SJCRH30 (cell line): ENCODE results near the gene LY6G6F. TPM values are rescaled to one million over a fixed set of nuclear protein-coding genes. Genes with fewer than 3 reads are reported as not detected.

ENCODE experiments used
- DNase-seq, 2 experiments: peaks; one replicate each; pipeline ENCODE4 v3.0.0-alpha.2; 2015 to 2020
- H3K27ac ChIP-seq: fragments of 250-450 bp; sonication (Bioruptor Pico); 2 replicates; pipeline ENCODE4 v1.5.1; 2020; ENCODE audit warnings: mild to moderate bottlenecking, moderate library complexity
- H3K27me3 ChIP-seq: fragments of 250-450 bp; sonication (Bioruptor Pico); 2 replicates; pipeline ENCODE4 v1.5.1; 2020; ENCODE audit warnings: mild to moderate bottlenecking, moderate library complexity
- H3K36me3 ChIP-seq: fragments of 250-450 bp; sonication (Bioruptor Pico); 2 replicates; pipeline ENCODE4 v1.5.1; 2020; ENCODE audit warnings: mild to moderate bottlenecking, moderate library complexity
- H3K4me1 ChIP-seq: fragments of 250-450 bp; sonication (Bioruptor Pico); 2 replicates; pipeline ENCODE4 v1.5.1; 2020; ENCODE audit warnings: mild to moderate bottlenecking, moderate library complexity
- H3K4me3 ChIP-seq: fragments of 250-450 bp; sonication (Bioruptor Pico); 2 replicates; pipeline ENCODE4 v1.5.1; 2020; ENCODE audit warnings: mild to moderate bottlenecking, moderate library complexity
- H3K9me3 ChIP-seq: fragments of 250-450 bp; sonication (Bioruptor Pico); replicated peaks from 2 replicates; pipeline ENCODE4 v1.5.1; 2020; ENCODE audit warnings: mild to moderate bottlenecking, moderate library complexity
- total RNA-seq: library from RNA; depleted of rRNA; stranded (reverse); fragments of >200 nt; shearing (Covaris generic); gene quantifications from 2 replicates; pipeline ENCODE4 v1.2.3, GENCODE V29; 2014

LY6G6F gene
- total RNA-seq, 1 experiment from 2014 or later: not detected

DNA sequence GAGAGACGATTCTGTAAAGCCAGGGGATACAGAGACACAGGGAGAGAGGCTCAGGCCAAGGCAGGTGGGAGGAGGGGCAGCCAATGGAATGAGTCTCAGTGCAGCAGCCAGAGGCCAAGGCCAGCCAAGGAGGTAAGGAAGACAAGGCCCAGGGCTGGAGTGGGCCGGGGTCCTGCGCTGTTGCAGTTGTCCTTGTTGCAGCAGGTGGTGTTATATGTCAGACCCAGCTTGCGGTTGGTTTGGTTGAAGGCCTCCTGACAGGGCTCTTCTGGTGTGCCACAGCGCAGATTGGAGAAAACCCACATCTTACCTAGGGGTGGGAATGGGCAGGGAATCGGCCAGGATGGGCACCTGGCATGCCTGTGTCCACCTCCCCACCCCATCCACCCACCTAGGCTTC is 12.3 kb downstream of the LY6G6F start:
- DNase-seq: no peak
- H3K9me3 ChIP-seq: no peaks in the 10 kb centered on the region
- H3K27me3 ChIP-seq: peaks cover 6% of the 10 kb centered on the region
- no peaks in the 10 kb centered on the region for H3K36me3 ChIP-seq
- no peak overlapping the region for H3K27ac ChIP-seq
- no peaks in the 10 kb centered on the region for H3K4me1 ChIP-seq
- no peak overlapping the region for H3K4me3 ChIP-seq

- Histone ChIP-seq H3K9me3 (no peaks in the 10 kb centered on the region), H3K36me3 (no peaks in the 10 kb centered on the region), H3K4me1 (no peaks in the 10 kb centered on the region), H3K4me3 (no peak overlapping the region), H3K27me3 (peaks cover 3% of the 10 kb centered on the region), H3K27ac (no peak overlapping the region)
- no peak for DNase-seq
Measured at GRCh38 chr6:31720196-31720770, 13.6 kb downstream of the LY6G6F start.

DNA sequence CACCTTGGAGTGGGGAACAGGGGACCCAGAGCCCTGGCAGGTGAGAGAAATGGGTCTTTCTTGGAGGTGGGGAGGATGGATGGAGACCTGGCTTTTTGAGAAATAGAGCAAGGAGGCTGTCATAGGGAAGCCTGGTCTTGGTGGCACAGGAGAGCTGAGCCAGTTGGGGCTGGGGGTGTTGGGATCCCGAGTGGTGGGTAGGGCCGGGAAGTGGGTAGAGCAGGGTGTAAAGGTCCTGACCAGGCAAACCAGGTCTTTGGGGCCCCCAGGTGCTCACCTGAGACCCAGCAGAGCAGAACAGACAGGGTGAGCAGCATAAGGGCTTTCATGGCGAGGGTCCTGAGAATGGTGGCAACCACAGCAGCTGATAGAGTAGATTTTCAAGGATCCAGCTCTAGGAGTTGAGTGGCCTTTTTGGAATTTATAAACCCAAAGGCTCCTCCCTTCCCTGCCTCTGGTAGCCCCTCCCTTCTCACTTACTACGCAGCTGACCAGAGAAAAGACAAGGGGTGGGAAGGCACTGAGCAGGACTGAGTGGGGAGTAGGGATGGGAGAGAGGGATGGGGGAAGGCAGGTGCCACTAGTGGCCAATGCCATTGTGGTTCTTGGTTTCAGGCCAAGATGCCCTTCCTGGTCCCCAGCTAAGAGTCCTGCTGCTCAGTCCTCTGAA is 14.8 kb downstream of the LY6G6F start, which contains the start of gene LY6G6C:
LY6G6C (minus strand) TSS at position 396 of the 670 bp plus-strand sequence; CDS start at position 329, 67 bp downstream.
- DNase-seq: no peak
- Histone ChIP-seq H3K27me3 (no peaks in the 10 kb centered on the region), H3K4me1 (no peaks in the 10 kb centered on the region), H3K4me3 (no peak within 1 kb of the TSS), H3K9me3 (no peaks in the 10 kb centered on the region), H3K27ac (no peak within 1 kb of the TSS), H3K36me3 (no peaks in the 10 kb centered on the region)

DNA sequence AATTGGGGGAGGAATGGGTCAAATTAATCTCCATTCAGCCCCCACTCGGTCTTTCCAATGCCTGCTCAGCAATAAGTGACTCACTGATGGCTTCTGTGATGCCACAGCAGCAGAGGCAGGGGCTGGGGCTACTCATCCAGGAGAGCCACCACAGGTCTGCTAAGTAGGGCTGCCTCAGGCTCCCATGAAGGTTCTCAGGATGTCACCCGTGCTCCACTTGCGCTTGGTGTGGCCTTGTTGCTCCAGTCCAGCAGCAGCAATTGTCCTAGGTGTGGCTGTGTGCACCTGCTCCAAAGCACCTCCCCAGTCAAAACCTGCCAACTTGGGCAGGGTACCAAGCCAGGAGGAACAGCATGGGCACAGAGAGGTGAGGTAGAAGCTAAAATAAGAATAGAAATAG is 15.5 kb downstream of the LY6G6F start:
- no peaks in the 10 kb centered on the region for H3K36me3 ChIP-seq
- H3K9me3 ChIP-seq: no peaks in the 10 kb centered on the region
- no peak for DNase-seq
- H3K27ac ChIP-seq: no peak overlapping the region
- H3K4me3 ChIP-seq: no peak overlapping the region
- H3K4me1 ChIP-seq: no peaks in the 10 kb centered on the region
- no peaks in the 10 kb centered on the region for H3K27me3 ChIP-seq

DNA sequence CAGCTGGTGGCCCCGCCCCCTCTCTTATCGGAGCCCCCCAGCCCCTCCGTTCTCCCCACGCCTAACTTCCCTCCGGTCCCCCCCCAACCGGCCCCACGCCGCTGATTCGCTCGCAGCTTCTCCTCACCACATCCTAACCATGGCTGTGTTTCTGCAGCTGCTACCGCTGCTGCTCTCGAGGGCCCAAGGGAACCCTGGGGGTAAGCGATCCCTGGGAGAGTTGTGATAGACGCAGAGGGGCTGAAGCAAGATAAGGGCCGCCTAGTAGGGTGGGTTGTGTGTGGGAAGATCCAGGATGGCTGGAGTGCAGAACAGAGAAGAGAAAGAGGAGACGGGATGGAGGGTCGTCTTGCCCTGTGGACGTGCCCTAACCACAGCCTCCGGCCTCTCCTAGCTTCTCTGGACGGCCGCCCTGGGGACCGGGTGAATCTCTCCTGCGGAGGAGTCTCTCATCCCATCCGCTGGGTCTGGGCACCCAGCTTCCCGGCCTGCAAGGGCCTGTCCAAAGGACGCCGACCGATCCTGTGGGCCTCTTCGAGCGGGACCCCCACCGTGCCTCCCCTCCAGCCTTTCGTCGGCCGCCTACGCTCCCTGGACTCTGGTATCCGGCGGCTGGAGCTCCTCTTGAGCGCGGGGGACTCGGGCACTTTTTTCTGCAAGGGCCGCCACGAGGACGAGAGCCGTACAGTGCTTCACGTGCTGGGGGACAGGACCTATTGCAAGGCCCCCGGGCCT is 16.7 kb downstream of the LY6G6F start, which contains the start of gene MPIG6B:
MPIG6B (plus strand) TSS at position 129 of the 735 bp plus-strand sequence; CDS start at position 140, 11 bp downstream.
- Histone ChIP-seq H3K27ac (no peak within 1 kb of the TSS), H3K36me3 (no peaks in the 10 kb centered on the region), H3K4me1 (no peaks in the 10 kb centered on the region), H3K9me3 (no peaks in the 10 kb centered on the region), H3K4me3 (no peak within 1 kb of the TSS), H3K27me3 (no peaks in the 10 kb centered on the region)
- peak; percentile 71 to 73 for DNase-seq

- no peaks in the 10 kb centered on the region for H3K27me3 ChIP-seq
- no peaks in the 10 kb centered on the region for H3K36me3 ChIP-seq
- H3K4me3 ChIP-seq: no peak overlapping the region
- H3K9me3 ChIP-seq: no peaks in the 10 kb centered on the region
- H3K27ac ChIP-seq: no peak overlapping the region
- DNase-seq: no peak
- H3K4me1 ChIP-seq: 0 out of 2 replicates have a peak, but pooled peaks cover 4% of the 10 kb centered on the region
Measured at GRCh38 chr6:31723980-31724691, 17.5 kb downstream of the LY6G6F start.

DNA sequence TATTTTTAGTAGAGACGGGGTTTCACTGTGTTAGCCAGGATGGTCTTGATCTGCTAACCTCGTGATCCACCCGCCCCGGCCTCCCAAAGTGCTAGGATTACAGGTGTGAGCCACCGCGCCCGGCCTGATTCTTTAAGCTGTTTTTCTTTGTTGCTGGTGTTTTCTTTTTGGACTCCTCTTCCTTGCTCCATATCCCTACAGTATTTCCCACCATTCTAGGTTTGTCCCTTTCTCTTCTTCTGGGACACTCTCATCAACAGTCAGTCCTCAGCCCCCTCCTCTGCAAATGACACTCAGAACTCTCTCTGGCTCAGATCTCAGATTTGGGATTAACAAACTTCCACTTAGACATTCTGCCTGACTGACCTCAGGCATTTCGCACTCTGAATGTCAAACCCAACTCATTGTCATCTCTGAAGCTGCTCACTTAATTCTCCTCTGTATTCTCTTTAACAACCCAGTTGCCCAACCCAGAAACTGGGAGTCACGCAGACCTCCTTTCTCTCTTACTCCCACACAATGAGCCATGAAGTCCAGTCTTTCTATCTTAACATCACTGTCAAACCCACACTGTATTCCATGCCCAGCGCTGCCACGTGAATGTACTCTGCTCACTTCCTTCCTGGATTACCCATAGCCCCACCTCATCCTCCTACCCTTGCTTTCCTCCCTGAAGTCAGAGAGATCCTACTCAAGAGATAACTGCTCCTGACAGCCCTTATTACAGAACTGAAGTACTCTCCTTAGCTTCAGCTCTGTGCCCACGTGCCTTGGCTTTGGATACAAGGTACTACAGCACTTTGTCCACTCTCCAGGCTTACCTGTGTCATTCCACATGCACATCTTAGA is 19.1 kb downstream of the LY6G6F start:
- H3K4me3 ChIP-seq: no peak overlapping the region
- no peak for DNase-seq
- H3K9me3 ChIP-seq: no peaks in the 10 kb centered on the region
- no peaks in the 10 kb centered on the region for H3K27me3 ChIP-seq
- 0 out of 2 replicates have a peak, but pooled peaks cover 4% of the 10 kb centered on the region for H3K4me1 ChIP-seq
- H3K36me3 ChIP-seq: peaks cover 2% of the 10 kb centered on the region; the same call in 1 of the 2 replicates
- no peak overlapping the region for H3K27ac ChIP-seq

- Histone ChIP-seq H3K36me3 (peaks cover 16% of the 10 kb centered on the region), H3K4me1 (0 out of 2 replicates have a peak, but pooled peaks cover 4% of the 10 kb centered on the region), H3K9me3 (no peaks in the 10 kb centered on the region), H3K27me3 (no peaks in the 10 kb centered on the region), H3K27ac (no peak overlapping the region), H3K4me3 (no peak overlapping the region)
- no peak for DNase-seq
Measured at GRCh38 chr6:31727034-31727716, 20.5 kb downstream of the LY6G6F start.

DNA sequence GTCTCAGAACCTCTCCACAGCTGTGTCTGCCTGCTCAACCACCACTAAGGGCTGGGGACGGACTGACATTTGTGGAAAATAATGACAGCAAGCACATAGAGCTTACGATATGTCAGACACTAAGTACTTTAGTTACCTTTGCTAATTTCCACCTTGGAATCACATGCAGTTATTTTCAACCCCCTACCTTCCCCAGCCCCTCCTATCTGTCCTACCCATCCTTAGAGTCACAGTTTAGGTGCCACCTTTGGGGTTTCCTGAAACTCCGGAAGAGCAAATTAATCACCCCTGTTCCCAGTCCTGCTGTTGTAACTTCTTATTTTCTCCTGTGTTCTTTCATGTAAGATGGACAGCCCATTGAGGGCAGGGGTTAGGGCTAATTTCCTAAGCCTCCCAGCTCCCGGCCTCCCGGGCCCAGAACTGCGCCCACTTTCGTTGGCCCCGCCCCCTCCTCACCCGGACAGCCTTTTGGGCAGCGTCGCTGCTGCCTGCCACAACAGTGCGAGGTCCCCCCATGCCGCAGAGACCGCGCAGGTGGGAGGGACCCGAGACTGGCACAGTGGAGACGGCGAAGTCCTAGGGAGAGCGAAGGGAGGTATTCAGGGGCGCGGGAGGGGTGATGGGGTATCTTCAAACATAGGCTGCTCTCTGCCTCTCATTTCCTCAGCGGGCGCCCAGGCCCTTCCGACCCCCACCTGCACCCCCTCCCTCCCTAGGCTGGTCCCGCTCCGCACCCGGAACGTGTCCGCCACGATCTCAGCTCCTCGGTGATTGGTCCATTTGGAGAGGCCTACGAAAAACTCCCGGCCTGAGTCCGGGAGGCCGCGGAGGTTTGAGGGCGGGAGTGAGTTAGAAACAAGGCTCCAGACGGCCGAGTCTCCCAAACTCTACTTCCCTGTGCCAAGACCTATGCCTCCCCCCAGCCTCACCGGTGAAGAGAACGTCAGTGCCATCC is 21.3 kb downstream of the LY6G6F start:
- Histone ChIP-seq H3K4me1 (0 out of 2 replicates have a peak, but pooled peaks cover 4% of the 10 kb centered on the region), H3K27me3 (no peaks in the 10 kb centered on the region), H3K9me3 (no peaks in the 10 kb centered on the region), H3K27ac (no peak overlapping the region), H3K4me3 (no peak overlapping the region), H3K36me3 (peaks cover 24% of the 10 kb centered on the region)
- no peak for DNase-seq

DNA sequence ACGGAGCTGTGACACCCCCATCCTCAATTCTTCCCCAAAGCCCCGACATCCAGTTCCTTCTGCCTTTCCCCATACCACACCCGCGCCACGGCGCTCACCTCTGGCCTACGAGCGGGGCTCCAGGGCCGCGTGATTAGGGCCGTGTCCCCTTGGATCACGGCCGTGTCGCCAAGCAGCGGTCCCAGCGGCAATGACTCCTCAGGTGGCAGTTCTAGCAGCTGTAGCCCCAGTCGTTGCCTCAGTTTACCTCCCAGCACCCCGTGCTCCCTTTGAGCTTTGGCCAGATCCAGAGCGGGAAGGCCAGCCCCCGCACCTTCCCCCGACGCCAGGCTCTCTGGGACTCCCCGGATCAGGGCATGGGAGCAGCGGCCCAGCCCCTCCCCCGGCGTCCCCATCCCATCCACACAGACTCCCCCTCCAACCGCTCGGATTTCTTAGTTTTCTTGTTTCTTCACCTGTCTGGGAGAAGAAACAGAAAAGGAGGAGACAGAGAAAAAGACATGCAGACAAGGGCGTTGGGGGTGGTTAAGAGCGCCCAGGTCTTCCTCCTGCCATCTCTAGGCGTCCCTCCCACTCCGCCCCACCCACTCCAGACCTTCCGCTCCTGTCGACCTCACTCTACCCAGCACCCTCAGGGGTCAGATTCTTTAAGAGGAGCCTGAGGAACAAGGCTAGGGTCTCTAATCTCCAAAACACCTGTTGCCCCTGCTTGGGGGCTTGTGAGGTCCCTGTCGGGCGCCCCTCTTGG is 22.3 kb downstream of the LY6G6F start, which contains the start of gene DDAH2:
DDAH2 (minus strand) TSS at position 533 of the 748 bp plus-strand sequence; CDS start at position 395, 138 bp downstream.
- H3K27ac ChIP-seq: peak within 1 kb of the TSS; percentile 75
- H3K36me3 ChIP-seq: peaks cover 34% of the 10 kb centered on the region
- 0 out of 2 replicates have a peak, but pooled peaks cover 4% of the 10 kb centered on the region for H3K4me1 ChIP-seq
- no peaks in the 10 kb centered on the region for H3K27me3 ChIP-seq
- H3K4me3 ChIP-seq: peak within 1 kb of the TSS; percentile 73
- H3K9me3 ChIP-seq: no peaks in the 10 kb centered on the region
- no peak for DNase-seq

- H3K4me1 ChIP-seq: 0 out of 2 replicates have a peak, but pooled peaks cover 7% of the 10 kb centered on the region
- peak overlapping the region; percentile 75 for H3K27ac ChIP-seq
- H3K27me3 ChIP-seq: no peaks in the 10 kb centered on the region
- H3K9me3 ChIP-seq: no peaks in the 10 kb centered on the region
- peak; percentile 95 for DNase-seq
- peaks cover 37% of the 10 kb centered on the region for H3K36me3 ChIP-seq
- peak overlapping the region; percentile 73 for H3K4me3 ChIP-seq
Measured at GRCh38 chr6:31729515-31729978, 22.9 kb downstream of the LY6G6F start.
